Measurements from ENCODE around the gene ARID3A.

Gene ARID3A

GRCh38 chr19:990746-991145, 64.9 kb downstream of the ARID3A start:
- no peak for DNase-seq

GRCh38 chr19:991174-991931, 65.5 kb downstream of the ARID3A start:
- peak; percentile 1 for DNase-seq

DNA sequence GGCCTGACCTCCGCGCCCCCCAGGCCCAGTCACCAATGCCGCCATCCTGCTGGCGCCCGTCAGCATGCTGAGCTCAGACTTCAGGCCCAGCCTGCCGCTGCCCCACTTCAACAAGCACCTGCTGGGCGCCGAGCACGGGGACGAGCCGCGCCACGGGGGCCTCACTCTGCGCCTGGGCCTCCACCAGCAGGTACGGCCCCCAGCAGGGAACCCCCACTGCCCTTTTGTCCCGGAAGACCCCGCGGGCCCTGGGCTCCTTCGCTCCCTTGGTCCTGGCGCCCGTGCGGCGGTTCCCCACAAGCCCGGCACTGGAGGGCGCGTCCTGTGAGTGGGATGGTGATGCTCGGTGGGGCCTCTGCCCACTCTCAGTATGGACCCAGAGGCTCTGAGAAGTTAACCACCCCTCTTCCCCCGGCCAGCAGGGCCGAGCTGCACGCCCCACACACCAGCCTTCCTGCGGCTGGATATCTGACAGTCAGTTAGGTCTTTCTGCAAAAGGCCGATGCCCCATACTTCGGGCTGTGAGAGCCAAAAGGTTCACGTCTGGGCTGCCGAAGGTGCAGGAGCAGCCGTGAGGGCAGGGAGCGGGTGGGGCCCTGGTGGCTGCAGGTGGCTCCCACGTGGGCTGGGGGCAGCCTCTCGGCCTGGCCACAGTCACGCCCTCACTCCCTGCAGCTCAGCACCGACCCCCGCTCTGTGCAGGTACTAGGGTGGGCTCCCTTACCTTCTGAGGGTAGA, 66.3 kb downstream of the ARID3A start:
- no peak for DNase-seq

GRCh38 chr19:992670-993055, 66.8 kb downstream of the ARID3A start:
- DNase-seq, result no peak

DNA sequence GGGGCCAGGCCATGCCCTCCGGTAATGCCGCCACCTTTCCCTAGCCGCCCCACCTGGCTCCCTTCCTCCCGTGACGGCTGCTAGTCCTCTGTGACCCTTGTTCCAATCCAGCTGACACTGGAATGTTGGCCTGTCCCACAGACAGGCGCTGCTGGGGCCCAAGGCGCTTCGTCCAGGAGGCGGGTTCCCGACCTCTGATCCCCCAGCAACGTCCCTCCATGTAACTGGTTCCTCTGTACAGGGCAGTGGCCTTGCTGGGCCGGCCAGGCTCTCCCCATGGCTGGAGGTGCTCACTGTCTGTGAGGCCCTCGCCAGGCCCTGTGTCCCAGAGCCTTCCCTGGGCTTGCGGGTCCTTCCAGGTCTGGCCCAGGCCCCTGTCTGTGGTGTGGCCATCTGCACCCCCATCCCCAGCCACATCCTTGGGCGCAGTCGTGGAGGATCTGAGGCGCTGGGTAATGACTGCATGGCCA, 67.6 kb downstream of the ARID3A start:
- DNase-seq, result no peak

GRCh38 chr19:993831-994393, 68.1 kb downstream of the ARID3A start:
- DNase-seq, result no peak

DNA sequence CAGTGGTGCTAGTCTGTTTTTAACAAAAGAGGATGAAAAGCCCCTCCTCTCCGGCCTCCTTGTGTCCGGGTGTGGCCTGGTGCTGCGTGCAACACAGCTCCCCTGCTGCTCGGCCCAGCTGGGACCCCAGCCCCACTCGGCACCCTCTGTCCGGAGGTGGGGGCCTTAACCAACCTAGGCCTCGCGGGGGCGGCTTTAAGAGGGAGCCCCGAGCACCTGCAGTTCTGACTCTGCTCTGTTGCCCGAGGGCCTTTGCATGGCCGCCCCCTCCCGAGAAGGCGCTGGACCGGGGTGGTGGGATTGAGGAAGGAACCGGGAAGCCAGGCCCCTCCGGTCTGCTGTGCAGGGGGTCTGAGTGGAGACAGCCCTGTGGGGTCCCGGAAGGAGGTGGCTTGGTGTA, 68.7 kb downstream of the ARID3A start:
- no peak for DNase-seq

GRCh38 chr19:995051-995827, 69.4 kb downstream of the ARID3A start:
- no peak for DNase-seq

DNA sequence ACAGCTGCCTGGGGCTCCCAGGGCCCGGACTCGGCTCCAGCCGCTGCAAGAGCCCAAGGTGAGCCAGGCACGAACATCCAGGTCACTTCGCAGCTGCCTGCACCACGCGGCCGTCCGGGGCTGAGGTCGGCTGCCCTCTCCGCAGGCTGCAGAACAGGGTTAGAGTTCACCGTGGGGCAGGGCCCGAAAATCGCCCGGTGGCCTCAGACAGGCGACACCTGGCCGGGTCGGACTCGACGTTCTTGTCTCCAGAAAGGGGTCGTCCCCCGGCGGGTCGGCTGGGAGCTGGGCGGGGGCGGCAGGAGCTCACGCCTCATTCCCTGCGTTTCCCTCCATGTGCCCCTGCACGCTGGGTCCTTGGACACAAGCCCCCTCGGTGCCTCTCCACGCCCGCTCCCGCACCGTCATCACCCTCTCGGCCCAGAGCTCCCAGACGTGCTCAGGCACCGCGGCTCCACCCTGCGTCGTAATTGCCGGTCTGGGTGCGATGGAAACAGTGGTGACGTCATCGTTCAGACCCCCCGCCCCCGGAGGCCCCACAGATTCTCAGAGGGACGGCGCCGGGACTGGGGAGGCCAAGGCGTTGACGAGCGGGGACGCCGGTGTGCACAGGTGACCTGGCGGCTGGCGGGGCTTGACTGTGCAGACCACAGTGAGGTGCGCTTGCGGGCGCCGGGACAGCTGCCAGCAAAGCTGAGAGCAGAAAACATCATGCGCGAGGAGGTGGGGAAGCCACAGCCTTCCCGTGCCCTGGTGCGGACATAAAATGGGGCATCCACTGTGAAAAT, 70.4 kb downstream of the ARID3A start:
- peak; percentile 77 for DNase-seq

DNA sequence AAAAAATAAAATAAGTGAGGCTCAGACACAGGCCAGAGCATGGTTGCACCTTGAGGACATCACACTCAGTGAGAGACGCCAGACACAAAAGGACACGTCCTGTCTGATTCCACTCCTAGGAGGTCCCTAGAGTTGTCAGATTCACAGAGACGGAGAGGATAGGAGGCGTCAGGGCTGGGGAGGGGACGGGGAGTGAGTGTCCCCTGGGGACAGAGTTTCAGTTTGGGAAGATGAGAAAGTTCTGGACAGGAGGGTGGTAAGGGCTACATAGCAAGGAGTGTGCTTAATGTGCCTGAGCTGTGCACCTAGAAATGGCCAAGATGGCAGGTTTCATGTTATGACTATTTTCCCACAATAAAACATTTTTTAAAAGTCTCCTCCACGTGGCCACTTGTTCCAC, 72.2 kb downstream of the ARID3A start:
- no peak for DNase-seq

- no peak for DNase-seq
Measured at GRCh38 chr19:999379-999719, 73.5 kb downstream of the ARID3A start.

DNA sequence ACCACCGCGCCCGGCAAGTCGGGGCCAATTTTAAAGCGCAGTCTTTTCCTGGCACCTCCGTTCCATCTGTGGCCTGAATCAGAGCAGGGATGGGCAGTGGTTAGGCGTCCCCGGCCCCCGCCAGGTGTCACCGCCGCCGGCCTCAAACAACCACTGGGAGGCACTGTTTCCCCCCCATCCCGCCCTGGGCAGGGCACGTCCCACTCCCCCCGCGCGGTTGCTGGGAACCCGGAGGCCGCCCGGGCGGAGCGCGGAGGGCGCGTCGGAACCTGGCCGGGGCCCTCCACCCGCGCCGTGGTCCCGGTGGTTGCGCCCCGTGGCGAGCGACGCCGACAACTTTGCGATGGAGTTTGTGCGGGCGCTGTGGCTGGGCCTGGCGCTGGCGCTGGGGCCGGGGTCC, 74.3 kb downstream of the ARID3A start, which contains the start of gene GRIN3B:
GRIN3B (plus strand) TSS at position 325 of the 400 bp plus-strand sequence; CDS start at position 344, 19 bp downstream.
- peak; percentile 50 for DNase-seq

- no peak for DNase-seq
Measured at GRCh38 chr19:1000591-1001537, 75.0 kb downstream of the ARID3A start.

GRCh38 chr19:1001538-1002166, 75.8 kb downstream of the ARID3A start:
- peak; percentile 47 for DNase-seq

- DNase-seq, result no peak
Measured at GRCh38 chr19:1002600-1002999, 76.8 kb downstream of the ARID3A start.

GRCh38 chr19:1003283-1003682, 77.4 kb downstream of the ARID3A start:
- no peak for DNase-seq

DNA sequence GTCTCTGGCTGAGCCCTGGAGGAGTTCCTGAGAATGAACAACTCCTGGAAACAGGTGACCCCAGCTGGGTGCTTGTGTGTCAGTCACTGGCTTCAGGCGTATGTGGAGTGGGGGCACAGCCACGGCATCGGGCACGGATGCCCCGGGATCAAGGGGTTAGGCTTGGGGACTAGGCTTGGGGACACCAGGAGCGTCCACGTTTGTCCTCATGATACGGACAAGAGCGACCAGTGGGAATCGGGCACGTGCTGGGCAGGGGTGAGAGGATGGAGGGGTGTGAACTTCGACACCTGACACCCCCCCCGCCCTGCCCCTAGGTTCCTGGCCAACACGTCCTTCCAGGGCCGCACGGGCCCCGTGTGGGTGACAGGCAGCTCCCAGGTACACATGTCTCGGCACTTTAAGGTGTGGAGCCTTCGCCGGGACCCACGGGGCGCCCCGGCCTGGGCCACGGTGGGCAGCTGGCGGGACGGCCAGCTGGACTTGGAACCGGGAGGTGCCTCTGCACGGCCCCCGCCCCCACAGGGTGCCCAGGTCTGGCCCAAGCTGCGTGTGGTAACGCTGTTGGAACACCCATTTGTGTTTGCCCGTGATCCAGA, 78.5 kb downstream of the ARID3A start:
- DNase-seq, result no peak

- DNase-seq, result no peak
Measured at GRCh38 chr19:1004803-1005664, 79.2 kb downstream of the ARID3A start.

DNA sequence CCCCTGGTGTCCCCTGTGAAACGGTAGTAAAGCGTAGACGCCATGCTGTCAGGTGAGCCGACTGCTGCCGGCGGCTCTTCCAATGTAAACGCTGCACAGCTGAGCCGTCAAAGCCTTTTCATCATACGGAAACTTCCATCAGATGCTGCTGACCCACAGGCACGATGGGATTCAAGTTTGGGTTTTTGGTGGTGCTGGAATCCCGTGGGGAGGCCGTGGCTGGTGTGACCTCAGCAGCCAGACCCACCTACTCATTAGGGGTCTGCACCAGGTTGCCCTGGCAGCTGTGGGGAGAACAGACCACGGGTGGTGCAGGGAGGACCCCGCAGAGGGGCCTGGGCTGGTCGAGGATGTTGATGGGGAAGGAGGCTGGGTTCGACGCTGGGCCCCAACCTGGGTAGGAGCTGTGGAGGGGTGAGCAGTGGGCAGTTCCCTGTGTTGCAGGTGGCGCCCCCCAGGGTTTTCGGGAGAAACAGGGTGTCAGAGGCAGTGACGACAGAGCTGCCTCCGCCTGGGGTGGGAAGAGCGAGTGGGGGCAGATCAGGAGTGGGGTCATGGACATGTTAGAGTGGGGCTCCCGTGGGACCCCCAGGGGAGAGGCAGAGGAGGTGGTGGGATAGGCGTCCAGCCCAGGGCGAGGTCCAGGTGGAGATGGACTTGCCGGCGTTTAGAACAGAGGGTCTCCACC, 81.0 kb downstream of the ARID3A start:
- DNase-seq, result no peak

All from CD4-positive, alpha-beta T cell treated with Interleukin-4 for 4 hours (primary cell).